HG02588 (cell line): Measurements from ENCODE around the gene MRPL14.
"Not testable (repeated sequence)": the region's sequence is repeated elsewhere in the genome, so short reads cannot be mapped to it uniquely, and the experiment has no call there.

Experiments
- ATAC-seq: cut with Tn5 transposase; IDR thresholded peaks from one replicate; pipeline ENCODE4 v1.9.1; 2021; ENCODE audit warnings: mild to moderate bottlenecking, moderate library complexity; ENCODE audit not compliant: unreplicated experiment

Gene MRPL14

DNA sequence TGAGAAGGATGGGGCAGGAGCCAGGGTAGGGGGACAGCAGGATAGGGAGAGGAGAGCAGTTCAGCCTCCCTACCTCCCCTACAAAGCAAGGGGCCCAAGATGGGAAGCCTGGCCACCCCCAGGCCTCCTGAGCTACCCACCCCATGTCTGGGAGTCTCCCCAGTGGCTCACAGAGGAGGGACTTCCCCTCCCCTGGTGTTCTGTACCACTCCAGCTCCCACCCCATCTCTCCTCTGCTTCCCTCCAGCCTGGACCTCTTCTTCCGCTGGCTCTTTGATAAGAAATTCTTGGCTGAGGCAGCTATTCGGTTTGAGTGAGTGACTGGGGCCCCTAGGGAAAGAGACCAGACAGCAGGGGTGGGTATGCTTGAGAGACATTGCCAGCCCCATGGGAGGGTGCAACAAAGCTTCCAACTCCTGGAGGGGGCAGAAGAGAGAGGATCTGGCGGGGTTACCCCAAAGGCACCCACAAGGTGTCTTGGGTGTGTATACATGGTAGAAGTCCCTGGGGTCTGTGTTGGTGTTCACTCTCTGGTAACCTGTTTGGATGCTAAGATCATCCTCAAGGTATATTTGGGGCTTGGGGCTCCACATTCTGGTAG, 23.2 kb upstream of the MRPL14 start:
- no peak for ATAC-seq

DNA sequence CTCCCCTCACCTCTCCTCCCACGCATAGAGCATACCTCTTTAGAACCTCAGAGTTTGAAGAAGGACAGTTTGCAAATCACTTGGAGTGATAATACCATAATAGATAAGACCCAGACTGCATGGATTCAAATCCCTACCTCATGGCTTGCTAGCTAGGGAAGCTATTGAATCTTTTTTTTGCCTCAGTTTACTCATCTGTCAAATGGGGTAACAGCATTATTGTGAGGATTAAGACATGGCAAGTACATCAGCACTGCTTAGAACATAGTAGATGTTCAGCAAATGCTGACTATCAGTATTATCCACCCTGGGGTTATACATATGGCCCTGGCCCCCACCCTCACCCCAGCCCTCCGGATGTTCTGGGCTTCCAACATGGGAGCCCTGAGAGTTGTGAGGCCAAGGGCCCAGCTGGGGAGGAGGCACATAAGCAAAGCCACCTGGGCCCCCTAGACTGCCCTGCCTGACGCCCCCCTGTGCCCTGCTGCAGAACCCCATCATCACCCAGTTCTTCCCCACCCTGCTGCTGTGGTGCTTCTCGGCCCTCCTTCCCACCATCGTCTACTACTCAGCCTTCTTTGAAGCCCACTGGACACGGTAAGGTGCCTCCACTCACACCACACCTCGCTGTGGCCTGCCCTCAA, 22.2 kb upstream of the MRPL14 start:
- no peak for ATAC-seq

DNA sequence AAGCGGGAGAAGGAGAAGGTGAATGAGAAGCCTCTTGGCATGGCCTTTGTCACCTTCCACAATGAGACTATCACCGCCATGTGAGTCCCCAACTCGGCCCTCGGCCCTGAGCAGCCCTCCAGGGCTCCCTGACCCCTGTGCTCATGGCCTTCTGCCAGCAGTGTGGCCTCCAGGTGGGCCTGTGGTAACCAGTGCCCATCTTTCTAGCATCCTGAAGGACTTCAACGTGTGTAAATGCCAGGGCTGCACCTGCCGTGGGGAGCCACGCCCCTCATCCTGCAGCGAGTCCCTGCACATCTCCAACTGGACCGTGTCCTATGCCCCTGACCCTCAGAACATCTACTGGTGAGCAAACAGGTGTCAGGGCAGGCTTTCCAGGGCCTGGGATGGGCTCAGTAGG, 21.1 kb upstream of the MRPL14 start:
- ATAC-seq, result no peak

DNA sequence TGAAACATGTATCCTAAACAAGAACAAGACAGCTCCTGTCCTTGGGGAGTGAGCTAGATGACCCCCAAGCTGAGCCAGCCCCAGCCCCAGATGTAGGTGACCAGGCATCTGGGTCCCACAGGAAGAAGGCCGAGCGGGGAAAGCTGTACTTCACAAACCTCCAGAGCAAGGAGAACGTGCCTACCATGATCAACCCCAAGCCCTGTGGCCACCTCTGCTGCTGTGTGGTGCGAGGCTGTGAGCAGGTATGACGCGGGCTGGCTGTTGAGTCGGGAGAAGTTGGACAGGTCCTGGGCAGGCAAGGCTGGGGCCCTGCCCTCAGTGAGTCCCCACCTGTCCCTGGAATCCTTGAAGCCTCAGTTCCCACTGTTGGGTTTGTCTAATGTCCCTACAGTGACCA, 20.0 kb upstream of the MRPL14 start:
- ATAC-seq, result no peak

DNA sequence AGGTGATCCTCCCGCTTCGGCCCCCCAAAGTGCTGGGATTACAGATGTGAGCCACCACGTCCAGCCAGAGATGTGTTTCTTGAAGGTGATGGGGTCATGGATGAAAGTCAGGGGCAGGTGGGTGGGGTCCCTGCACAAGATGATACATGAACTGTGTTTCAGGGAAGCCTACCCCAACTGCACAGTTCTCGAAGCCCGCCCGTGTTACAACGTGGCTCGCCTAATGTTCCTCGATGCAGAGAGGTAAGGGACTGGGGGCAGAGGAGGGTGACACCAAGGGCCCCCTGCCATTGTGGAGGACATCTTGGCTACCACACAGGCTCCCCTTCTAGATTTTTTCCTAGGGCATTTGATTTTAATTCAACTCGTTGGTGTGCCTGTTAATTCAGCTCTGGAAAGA, 19.4 kb upstream of the MRPL14 start:
- no peak for ATAC-seq

DNA sequence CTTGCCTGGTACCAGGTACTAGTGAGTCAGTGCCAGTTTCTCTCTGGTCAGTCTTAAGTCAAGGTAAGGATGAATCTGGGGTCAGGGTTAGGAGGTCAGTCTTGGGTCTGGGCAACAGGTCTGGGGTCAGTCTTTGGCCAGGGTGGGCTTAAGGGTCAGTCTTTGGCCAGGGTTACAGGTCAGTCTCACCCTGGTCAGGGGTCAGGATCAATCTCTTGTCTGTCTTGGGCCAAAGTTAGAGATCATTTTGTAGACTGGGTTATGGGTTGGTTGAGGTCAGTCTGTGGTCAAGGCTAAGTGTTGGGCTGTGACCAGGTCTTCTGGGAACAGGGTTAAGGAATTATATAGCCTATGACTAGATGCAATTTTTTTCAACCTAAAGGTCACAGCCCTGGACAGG, 18.6 kb upstream of the MRPL14 start:
- ATAC-seq, result no peak

DNA sequence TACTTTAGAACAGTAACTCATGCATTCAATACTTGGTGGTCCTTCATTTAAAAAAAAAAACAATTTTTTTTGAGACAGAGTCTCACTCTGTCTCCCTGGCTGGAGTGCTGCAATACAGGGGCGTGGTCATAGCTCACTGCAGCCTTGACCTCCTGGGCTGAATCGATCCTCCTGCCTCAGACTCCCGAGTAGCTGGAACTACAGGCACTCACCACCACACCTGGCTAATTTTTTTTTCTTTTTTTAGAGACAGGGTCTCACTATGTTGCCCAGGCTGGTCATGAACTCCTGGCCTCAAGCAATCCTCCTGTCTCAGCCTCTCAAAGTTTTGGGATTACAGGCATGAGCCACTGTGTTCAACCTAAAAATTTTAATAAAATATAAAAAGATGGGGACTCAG, 17.3 kb upstream of the MRPL14 start:
- ATAC-seq, result not testable (repeated sequence)

DNA sequence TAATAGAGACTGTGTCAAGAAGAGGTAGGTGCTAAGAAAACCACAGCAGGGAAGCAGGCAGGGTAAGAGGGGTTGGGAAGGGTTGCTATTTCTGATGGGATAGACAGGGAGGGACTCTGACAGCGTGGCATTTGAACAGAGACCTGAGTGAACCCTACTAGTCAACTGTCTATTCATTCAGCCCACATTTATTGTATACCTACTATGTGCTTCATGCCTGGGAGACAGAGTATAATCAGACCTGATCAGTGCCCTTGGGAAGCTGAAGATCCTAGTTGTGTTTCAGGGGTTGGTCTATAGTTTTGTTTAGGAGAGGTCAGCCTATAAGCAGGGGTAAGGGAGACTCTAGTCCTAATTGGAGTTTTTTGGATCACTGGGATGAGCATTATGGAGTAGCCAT, 16.5 kb upstream of the MRPL14 start:
- no peak for ATAC-seq

DNA sequence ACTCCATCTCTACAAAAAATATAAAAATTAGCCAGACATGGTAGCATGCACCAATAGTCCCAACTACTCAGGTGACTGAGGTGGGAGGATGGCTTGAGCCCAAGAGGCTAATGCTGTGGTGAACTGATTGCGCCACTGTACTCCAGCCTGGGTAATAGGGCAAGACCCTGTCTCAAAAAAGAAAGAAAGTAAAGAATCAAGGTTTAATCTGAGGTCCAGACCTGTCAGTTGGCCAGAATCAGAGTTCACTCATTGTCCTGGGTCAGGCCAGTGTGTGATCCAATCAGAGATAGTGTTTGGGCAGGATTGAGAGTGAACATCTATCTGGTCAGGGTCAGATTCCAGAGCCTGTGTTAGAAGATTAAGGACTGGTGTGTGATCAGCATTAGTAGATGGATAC, 15.6 kb upstream of the MRPL14 start:
- ATAC-seq, result no peak

DNA sequence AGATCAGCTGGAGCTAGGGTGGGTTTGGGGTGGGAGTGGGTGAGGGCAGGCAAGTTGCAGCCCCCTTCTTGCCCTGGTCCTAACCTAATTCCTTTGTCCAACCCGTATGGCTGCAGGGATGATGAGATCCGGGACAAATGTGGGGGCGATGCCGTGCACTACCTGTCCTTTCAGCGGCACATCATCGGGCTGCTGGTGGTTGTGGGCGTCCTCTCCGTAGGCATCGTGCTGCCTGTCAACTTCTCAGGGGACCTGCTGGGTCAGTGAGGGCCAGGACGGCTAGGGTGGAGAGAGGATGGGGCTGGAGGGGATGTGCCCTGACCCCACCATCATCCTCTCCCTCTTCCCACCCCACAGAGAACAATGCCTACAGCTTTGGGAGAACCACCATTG, 12.1 kb upstream of the MRPL14 start:
- no peak for ATAC-seq

DNA sequence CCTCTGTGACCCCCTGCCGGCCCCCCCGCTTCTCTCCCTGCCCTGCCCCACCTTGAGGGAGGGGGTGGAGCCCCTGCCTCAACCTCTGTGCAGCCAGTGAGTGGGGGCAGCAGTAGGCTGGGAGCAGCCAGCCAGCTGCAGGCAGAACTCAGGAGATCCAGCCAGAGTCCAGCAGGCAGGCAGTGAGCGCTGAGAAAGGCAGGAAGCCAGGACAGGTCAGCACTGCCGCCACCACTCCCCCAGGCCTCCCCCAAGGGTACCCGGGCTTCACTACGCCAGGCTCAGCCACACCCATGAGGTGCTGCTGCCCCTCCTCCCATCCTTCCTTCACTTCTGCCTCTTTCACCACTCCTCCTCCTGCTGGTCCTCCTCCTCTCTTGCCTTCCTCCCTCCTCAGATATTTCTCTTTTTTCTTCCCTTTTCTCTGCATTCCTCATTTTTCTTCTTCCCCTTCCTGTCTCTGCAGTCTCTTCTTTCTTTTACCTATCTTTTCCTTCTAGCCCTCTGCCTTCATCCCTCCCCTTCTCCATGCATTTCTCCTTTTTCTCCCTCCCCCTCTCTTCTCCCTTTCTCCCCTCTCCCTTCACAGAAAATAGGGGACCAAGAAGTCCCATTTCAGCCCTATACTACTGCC, 11.6 kb upstream of the MRPL14 start:
- ATAC-seq, result no peak

DNA sequence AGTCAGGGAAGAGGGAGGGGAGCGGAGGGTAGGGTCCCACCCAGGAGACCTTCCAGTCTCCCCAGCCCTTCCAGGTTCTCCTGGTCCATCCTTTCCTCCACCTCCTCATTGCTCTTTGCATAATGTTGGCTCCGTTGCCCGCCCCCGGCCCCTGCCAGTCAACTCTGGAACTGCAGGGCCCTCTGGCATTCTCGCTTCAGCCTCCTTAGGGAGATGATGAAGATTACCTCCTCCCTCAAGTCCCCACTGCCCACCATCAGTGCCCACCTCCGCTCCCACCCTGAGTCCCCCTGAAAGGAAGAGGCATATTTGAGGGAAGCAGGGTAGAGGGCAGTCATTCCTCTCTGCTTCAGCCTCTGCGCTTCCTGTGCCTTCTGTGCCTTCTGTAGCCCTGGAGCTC, 8.6 kb upstream of the MRPL14 start:
- no peak for ATAC-seq

DNA sequence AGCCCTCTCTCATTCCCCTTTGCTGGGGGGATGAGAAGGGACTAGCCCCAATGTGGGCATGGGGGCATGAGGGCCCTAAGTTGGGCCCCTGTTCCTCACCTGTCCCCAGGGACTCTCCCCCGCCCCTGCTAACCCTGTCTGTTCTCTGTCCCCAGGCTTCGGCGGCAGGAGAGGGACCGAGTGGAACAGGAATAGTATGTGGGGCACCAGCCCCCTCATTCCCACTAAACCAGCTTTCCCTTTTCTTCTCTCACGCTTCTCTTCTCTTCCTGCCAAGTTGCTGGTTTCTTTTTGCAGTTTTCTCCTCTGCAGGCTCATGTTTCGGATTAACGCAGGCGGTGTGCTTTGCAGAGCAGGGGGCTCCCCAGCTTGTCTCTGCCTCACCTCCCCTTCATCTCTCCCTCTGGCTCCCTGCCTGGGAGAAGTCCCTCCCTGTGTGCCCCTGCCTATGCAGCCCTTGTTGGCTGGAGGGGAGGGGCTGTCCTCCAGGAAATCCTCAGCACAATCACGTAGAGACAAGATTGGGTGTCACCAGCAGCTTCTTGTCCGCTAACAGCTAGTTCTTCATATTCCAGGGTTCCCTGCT, 8.0 kb upstream of the MRPL14 start:
- ATAC-seq, result no peak

DNA sequence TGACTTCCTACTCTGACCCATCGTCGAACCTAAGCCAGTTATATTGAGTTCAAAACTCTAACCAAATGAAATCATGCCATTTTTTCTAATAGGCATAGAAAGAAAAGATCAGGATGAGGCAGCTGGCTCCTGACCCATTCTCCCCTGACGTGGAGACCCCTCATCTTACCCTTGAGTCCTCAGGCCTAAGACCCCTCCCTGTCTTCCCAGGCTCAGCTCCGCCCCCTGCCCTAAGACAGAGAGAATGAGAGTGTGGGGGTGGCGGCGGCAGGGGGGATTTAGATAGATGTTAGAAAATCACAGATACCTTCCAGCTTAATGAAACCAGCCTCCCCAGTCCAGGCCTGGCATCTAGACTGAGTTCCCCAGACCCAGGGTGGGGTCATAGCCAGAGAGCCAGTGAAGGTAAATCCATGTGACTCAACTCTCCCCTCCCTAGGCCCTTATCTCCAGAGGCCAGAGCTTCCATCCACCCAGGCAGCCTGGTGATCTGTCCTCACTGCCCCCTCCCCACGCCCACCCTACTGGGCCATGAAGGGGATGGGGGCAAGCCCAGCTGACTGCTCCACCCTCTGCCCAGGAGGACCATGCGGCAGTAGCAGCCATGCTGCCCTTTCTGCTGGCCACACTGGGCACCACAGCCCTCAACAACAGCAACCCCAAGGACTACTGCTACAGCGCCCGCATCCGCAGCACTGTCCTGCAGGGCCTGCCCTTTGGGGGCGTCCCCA, 6.9 kb upstream of the MRPL14 start:
- ATAC-seq, result no peak

DNA sequence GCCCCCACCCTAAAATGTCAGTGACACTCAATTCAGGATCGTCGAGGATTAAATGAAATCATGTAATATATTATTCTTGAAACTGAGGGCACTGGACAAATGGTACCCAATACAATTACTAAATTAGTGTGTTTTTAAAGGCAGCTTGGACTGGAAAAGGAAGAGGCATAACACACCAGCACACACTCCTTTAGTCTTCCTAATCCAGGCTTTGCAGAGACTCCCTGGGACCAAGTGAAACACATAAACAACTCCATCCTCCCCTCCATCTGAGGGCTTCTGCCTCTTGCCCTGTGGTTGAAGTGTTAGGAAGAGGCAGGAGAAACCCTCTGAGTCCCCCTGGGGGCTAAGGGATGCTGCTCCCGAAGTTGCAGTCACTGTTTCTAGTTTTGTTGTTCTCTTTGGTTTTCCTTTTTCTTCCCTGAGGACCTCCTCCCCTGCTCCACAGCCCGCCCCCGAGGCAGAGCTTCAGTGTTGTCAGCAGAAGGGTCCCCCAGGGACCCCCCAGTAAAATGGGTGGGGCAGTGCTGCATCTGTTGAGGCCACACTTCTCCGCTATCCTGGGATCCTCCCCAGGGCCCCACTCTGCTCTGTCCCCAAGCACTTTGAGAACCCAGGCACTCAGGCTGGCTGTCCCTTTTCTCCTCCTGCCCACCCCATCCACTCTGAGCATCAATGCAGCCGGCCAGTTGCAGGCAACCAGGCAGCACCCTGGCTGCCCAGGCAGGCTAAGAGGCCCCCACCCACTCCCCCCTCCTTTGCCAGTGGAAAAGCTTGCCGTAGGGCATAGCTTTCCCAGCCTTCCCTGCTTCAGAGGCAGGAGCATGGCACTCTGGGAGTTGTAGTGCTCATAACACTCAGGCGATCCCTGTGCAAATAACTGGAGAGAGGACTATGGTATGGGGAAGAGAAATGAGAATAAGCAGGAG, 6.0 kb upstream of the MRPL14 start:
- ATAC-seq, result no peak

DNA sequence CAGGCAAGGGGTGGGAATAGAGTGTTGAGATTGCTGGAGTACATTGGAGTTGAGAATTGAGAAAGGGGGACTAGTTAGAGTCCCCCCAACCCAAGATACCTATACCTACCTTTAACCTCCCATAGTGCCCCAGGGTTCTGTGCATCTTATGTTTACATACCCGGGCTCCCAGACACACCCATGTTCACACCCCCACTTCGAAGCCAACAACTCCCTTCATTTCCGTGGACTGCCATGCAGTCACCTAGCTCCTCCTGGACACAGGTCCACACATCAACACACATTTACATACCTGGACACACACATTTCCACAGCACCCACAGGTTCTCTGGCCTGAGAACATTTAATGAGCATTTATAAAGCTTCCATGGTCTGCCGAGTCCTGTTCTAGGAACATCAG, 5.2 kb upstream of the MRPL14 start:
- ATAC-seq, result no peak

DNA sequence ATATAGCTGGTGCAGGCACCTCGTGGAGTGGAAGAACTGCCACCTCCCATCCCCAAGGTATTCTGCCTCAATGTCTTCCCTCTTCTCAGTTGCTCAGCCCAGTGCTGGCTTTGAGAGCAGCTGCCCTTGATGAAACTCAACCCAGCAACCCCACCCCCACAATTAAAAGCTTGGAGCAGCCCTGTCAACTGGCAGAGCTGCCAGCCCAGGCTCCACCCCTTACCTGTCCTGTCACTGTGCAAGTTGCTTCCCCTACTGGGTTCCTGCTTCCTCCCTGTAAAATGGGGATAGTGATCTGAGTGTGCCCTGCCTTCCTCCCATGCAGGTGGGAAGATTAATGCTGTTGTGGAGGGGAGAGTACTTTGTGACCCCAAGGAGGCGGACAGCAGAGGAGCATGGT, 4.6 kb upstream of the MRPL14 start:
- no peak for ATAC-seq

DNA sequence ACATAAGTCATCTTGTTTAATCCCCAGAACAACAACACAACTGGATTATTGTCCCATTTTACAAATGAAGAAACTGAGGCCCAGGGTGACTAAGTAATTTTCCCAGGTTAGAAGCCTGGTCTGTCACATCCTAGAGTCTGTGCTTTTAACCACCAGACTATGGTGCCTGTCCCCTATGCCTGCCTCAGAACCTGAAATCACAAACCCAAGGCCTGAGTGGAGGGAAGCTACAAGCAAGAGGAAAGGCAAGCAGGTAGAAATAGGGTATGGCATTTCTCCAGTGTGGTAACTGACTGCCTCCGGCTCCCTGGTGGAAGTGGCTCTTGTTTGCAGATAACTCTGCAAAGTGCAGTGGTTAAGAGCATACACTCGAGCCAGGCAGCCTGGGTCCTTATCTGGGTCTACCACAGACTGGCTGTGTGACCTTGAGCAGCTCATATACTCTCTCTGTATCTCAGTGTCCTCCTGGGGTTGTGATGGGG, 2.6 kb upstream of the MRPL14 start:
- ATAC-seq, result no peak

DNA sequence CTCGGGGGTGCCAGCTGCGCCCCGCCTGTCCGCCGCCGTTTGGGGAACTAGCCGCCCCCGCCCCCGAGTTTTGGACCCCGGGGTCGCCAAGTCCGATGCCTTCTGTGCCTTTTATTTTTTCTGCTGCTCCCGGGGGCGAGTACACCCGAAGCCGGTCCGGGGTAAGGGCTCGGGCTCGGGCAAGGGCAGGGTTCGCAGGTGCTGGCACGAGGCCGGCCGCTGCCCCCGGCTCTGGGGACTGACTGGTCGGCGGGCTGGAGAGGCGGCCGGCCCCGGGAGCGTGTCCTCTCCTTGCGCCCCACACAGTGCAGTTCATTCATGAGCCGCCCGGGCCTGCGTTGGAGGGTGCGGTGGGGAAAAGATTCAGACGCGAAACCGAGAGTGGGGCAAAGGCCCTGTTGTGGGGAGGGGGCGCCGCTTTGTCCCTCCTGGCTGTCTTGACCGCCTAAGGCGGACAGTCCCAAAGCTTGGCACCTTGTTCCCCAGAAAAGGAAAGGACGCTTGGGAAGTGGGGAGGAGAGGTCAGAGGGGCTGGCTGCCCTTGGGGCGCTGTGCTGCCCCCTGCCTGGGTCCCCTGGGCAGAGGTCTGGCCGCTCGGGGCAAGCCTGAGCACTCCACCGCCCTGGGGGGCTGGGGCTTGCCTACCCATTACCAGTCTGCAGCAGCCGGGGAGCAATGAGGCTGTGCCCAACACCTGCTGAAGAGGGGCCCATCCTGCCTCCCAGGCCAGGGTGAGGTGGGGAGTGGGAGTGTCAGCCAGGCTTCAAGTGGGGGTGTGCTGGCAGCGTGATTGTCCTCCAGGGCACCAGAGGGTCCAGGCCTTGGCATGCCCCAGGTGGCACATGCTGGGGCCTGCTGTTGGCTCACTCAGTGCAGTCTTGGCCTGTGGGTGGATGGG, 1.0 kb upstream of the MRPL14 start:
- no peak for ATAC-seq
